GM12872 (cell line): ENCODE measurements around the gene VSX2.

Experiments
- TF ChIP-seq, protein P1 (sequence below): IDR thresholded peaks from 3 replicates; pipeline ENCODE4 v1.5.1; 2011; ENCODE audit warnings: low read depth, mild to moderate bottlenecking, low read length, moderate library complexity; ENCODE audit not compliant: insufficient read depth

The VSX2 gene

DNA sequence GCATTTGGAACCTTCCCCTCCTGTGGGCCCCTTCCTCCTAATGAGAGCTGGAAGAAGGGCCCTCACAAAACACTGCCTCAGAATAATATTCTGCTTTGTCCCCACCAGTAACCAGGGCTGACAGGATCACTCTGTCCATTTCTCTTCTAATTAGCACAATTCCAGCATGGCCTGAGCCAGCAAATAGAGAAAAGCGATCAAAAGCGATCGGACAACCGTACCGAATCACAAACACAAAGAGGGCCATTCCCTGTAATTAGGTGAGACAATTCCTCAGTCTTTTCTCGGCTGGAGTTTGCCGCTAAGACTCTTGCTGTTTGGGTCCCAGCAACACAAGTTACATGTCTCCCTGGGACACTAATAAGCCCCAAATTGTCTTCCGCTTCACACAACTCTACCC is 35.6 kb upstream of the VSX2 start:
- TF ChIP-seq, protein P1, sequence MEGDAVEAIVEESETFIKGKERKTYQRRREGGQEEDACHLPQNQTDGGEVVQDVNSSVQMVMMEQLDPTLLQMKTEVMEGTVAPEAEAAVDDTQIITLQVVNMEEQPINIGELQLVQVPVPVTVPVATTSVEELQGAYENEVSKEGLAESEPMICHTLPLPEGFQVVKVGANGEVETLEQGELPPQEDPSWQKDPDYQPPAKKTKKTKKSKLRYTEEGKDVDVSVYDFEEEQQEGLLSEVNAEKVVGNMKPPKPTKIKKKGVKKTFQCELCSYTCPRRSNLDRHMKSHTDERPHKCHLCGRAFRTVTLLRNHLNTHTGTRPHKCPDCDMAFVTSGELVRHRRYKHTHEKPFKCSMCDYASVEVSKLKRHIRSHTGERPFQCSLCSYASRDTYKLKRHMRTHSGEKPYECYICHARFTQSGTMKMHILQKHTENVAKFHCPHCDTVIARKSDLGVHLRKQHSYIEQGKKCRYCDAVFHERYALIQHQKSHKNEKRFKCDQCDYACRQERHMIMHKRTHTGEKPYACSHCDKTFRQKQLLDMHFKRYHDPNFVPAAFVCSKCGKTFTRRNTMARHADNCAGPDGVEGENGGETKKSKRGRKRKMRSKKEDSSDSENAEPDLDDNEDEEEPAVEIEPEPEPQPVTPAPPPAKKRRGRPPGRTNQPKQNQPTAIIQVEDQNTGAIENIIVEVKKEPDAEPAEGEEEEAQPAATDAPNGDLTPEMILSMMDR, result no peak

DNA sequence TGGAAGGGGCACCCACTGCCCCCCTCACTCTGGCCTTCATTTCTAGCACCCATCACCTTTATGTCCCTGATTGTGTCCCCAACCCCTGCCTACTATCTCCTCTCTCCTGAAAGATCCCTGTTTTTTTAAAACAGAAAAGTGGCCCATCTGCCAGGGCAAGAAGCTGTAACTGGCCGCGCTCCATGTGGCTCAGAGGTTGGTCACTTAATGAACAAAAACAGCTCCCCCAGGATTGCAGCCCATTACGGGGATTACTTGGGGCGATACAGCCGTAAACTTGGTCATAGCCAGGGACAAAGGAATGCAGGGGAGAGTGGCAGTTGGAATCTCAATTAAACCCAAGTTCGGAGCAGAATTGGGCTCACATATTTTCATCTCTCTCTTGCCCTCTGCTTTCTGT is 34.8 kb upstream of the VSX2 start:
- TF ChIP-seq, protein P1, result no peak

DNA sequence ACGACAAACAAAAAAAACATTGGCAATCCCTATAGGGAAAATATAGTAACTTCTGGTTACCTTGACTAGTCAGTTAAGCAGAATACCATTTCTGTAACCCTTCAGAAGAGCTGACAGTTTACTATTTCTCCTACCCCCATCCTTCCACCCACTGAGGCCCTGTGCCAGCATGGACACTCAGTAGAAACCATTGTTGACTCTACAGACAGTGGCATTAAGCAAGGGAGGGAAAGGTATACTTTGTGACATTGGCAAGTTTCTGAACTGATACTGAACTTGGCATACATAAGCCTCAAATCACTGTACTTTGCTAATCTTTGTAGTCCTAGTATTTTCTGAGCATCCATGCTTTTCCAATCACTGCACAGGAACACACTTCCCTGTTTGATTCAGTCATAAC is 33.4 kb upstream of the VSX2 start:
- TF ChIP-seq, protein P1, result no peak

DNA sequence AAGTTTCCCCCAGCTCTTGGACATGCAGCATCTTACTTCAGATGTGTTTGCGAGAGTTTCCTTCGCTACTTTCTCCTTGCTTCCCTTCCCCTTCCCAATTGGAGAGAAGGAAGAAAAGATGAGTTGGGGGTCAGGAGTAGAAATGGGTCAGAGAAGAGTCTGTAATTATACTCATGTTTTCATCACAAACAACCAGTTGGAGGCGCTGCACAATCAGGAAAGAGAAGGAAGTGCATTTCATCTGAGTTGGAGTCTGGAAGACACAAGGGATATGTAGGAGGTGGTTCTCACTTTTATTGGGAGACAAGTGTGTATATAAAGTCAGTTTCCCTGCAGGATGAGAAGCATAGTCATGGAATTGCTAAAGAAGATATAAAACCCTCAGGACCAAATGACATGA is 31.3 kb upstream of the VSX2 start:
- TF ChIP-seq, protein P1, result peak; percentile 23; the same call in 1 of the 3 replicates

DNA sequence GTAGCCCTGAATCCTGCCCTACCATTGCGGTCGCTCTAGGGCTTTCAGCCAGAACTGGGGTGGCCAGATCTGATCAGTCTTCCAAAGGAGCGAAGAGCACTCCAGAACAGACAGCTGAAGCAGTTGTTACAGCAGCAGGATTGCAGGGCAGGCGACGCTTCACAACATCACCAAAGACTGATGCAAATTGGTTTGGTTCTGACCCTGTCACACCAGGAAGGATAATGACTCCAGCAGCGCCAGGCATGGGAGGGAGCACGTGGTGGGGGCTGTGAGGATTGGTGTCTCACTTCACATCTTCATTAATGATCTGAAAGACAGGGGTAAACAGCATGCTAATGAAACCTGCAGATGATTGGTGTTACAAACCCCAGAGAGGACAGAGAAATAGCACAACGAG is 30.6 kb upstream of the VSX2 start:
- TF ChIP-seq, protein P1, result no peak

DNA sequence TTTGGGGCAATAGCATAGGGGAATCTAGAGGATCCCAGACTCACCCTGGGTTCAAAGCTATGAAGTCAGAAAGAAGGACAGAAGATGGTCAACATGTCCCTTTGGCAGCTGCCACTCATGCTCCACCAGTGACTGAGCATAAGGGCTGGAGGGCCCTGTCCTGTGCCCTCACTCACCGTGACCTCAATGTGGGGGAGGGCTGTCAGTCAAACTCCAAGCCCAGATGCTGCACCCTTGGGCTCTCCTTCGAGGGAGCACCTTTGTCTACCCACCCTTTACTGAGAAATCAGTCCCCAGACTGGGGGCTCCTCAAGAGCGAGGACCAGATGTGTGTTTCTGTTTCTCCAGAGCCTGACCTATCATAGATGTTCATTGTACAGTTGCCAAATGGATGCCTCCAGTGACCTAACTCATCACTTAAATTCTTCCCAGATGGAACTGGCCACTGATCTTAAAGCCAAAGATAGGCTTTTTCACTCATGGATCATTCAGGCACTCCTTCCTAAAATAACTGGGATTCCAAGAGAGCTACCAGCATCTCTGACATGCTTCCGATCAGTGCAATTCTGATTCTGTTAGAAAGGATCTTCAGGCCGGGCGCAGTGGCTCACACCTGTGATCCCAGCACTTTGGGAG is 27.2 kb upstream of the VSX2 start:
- TF ChIP-seq, protein P1, result no peak

DNA sequence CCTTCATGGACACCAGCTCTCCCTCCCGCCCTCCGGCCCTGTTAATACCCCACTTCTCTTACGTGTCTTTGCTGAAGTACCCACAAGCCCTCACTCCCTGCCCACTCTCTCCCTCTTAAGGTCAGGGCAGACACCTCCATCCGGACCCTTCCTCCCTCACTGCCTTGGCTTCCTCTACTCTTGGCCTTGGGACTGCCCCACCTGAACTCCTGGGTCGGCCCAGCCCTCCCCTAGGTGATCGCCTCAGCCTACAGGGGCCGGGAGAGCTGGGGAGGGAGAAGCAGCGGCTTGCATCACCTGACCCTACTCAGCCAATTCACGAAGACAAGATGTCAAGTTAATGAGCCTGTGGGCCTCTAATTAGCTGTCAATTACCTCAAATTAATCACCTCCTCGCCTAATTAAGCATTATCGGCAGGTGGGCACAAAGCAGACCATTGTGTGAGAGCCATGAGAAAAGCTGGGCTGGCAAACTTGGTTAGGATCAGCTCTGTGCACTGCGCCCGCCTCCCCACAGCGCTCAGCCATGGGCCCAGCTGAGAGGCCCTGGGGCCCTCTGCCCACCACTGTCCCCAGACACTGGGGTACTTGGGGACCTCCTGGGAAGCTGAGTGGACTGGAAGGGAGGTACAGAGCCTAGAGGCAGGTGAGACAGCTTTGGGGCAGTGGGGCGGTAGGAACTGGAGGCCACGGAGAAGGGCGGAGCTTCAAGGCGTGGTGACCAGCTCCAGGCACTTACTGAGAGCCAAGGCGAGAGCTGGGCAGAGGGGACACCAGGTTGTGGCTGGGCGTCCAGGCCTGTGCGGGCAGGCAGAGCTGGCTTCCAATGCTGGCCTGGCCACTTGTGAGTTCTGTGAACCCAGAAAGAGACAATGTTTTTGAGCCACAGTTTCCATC is 25.1 kb upstream of the VSX2 start:
- TF ChIP-seq, protein P1, result no peak
